Right lung (tissue), 5 donors: ENCODE data around the gene ARMC9. TPM values are rescaled to one million over a fixed set of nuclear protein-coding genes. Genes with fewer than 3 reads are reported as not detected.

Source experiments
- DNase-seq, 2 donors: peaks; one replicate each; pipeline ENCODE4 v3.0.0-alpha.2; 2013
- polyA plus RNA-seq, 5 donors: library from polyadenylated mRNA; unstranded; fragments of 120-200 nt; gene quantifications; one replicate each; pipeline versions ENCODE4 v1.2.1 to v1.2.3, GENCODE V29; 2013; ENCODE audit warnings: inconsistent platforms in 1 of 5, low replicate concordance in 1 of 5; ENCODE audit not compliant: insufficient read length in 5 of 5, insufficient read depth in 1 of 5

The ARMC9 gene
- polyA plus RNA-seq, 5 donors, result 11.3 to 14.8 (median 12.9) TPM

DNA sequence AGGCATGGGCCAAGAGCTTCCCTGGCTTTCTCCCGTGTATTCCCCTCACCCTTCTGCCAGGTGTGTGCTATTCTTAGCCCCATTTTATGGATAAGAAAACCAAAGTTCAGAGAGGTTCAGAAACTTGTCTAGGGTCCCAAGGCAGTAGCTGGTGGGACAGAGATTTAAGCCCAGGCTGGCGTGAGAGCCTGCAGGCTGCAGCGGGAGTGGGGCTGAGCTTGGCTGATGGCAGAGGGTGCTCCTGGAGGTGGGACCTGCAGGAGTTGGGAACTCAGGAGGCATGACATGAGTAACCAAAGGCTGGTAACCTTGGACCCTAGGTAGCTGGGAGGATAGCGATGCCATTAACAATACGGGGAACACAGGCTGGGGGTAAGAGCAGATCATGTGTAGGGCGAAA is 109.8 kb downstream of the ARMC9 start:
- DNase-seq, result no peak

DNA sequence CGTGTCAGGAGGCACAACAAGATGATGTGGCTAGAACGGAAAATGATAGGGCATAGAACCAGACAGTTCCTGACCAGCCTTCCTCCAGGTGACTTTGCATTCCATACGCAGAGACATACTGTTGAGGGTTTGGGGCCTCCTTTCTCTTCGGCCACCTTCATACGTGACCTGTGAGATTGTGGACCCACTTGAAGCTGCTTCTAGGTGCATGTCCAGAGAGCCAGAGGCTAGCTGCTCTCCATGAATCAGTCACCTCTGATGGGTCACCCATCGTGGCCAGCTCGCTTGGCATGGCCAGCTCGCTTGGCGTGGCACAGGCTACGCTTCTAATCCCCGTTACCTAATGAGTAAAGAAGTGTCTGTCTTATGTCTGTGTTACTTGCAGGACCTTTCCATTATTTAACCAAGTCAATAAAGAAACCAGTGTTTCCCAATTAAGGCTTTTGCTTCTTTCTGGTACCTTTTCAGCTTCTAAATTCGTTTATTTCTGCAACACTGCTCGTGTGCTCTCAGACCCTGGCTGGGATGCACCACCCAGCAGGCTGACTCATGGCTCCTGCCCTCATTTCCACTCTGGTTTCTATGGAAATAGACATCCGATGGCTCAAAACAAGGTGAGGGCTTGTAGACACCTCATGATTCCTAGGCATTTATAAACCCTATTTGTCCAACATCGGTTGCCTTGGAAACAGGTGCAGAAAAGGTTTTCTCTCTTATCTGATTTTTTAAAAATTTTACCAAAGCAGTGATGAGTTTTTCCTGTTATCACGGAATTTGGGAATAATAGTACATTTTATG is 110.4 kb downstream of the ARMC9 start:
- no peak for DNase-seq

DNA sequence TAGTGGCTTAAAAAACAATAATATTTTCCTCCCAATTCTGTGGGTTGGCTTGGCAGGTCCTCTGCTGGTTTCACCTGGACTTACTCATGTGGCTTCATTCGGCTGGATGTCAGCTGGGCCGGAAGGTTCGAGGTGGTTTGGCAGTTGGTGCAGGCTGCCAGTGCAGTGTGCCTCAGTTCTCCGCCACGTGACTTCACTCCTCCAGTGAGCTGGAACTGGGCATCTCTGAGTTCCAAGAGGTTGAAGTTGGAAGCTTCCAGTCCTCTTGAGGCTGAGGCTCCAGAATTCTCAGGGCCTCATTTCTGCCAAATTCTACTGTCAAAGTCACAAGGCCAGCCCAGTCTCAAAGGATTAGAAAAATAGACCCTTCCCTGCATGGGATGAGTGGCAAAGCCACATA is 113.6 kb downstream of the ARMC9 start:
- no peak for DNase-seq

DNA sequence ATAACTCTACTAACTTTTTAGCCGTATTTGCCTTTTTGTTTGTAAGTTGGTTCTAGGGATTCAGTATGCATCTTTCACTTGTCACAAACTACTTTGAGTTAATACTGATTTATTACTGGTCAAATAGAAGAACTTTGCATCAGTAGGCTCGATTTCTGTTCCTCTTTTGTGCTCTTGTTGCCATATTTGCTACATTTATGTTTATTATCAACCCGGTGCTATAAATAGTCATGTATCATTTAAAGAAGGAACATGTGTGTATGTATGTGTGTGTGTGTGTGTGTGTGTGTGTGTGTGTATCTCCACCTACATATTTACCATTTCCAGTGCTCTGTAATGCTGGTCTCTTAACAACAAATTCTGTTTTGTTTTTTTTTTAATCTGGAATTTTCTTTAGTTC is 117.5 kb downstream of the ARMC9 start:
- DNase-seq, result no peak

DNA sequence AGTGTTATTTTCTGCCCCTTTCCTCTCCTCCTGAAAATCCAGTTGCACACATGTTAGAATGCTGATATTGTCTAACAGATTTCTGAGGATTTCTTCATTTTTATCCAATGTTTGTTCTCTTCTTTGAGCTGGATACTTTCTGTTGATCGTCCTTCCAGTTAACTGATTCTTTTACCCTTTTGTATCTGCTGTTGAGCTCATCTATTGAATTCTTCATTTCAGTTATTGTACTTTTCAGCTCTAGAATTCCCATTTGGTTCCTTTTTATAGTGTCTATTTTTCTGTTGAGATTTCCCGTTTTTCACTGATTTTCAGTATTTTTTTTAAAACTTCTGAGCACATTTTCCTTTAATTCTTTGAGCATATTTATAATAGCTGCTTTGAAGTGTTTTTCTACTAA is 119.1 kb downstream of the ARMC9 start:
- DNase-seq, result no peak

DNA sequence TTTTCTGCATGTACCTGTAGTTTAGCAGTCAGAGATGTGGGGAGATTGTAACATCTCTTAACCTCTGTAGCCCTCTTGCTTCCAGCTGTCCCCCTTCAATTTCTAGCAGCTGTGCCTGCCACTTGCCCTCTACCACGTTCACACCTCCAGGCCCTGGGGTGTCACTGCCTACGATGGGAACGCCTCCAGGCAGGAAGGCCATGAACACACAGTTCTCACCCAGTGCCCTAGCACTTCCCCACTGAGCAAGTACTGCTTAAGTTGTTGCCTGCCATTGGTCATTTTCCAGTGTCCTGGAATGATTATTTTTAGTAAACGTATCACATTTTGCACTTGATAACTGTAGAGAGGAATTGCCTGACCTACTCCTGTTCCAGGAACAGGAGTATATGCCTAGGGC is 120.0 kb downstream of the ARMC9 start:
- DNase-seq, result no peak

DNA sequence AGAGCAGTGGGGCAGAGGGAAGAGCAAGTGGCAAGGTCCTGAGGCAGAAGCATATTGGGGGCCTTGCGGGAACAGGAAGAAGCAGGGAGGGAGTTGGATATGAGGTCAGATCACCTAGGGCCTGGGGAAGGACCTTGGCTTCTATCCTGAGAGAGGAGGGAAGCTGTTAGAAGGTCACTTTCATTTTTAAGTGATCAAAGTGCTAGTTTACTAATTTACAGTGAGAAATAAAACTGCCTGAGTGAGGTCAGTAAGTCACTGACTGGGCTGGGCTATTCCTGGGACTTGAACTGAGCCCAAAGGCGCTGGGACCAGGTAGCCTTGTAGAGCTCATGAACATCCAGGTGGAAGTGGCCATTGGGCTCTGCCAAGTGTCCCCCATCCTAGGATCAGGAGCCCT is 120.5 kb downstream of the ARMC9 start:
- no peak for DNase-seq

DNA sequence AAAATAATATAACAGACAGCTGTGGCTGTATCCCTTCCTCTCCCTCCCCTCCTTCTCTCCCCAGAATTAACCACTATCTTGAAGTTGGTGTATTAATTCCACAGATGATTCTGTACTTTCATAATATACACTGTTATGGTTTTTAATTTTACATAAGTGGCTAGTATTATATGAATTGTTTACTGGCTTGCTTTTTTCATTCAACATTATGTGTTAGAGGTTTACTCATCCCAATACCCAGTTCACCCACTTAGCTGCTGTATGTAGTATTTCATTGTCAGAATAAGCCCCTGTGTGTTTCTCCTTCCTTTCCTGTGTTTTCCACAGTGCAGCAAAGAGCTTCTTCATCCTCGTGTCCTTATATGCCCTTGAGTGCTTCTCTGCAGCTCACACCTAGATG is 121.4 kb downstream of the ARMC9 start:
- DNase-seq, result no peak

DNA sequence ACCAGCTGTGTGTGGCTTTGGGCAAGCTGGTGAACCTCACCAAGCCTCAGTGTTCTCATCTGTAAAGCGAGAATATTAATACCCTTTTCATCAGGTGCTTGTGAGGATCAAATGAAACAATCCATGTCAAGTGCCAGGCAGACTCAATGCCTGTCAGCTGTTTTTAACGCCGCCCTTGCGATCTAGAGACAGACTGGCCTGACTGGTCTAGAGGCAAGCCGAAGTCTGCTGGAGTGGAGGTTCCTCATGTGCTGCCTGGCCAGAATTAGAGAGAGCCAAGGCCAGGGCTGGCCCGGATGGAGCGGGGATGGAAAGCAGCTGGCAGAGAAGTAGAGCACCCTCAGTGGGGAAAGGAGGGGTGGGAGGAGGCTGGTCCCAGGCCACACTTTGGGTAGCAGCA is 122.6 kb downstream of the ARMC9 start:
- no peak for DNase-seq

DNA sequence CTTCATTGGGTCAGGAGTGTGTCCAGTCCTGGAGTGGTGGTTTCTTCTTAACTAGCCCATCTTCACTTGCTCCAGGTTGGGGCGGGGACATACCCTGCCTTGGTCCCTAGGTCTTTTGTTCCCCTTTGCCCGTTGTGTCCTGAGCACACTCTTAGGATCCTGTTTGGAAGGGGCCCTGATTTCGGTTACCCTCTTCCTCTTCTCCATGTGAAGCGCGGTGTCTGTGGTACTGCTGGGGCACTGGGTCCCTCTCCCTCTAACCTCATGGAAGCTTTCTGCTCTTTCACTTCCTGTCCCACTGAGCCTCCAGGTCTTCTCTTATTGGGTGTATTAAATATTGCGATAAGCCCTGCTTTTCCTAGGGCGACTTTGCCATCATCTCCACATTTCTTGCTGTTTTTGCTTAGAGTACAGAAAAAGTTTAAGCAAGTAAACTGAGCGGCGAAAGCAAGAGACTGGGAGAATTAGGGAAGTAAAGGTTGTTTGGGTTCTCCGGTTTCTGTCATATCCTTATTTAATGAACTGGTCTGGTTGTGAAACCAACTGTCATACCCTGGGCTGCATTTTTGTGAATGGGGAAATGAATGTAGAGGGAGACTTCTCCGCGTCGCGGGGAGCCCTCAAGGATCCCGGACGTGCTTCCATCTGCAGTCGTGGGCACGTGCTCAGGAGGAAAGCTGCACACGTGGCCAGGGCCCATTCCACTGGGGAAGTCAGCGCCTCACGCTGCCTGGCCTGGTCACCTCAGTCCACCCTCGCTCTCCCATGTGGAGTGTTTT is 123.3 kb downstream of the ARMC9 start:
- no peak for DNase-seq

DNA sequence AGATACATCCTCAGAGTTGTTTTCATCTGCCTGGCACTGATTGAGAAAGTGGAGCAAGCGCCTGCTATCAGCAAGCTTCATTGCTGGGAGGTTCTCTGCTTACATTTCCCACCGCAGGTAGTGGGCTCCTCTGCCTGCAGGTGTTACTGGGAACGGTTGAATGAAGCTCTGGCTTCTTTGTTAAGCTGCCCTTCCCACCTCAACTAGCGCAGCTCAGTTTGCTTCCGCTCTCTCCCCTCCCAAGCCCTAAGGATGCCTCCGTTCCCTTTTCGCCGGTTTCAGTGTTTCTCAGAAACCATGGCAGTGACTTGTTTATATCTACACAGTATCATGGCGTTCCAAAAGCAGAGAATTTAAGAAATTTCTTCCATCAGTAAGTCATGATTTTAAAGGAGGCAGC is 124.9 kb downstream of the ARMC9 start:
- DNase-seq, result no peak

DNA sequence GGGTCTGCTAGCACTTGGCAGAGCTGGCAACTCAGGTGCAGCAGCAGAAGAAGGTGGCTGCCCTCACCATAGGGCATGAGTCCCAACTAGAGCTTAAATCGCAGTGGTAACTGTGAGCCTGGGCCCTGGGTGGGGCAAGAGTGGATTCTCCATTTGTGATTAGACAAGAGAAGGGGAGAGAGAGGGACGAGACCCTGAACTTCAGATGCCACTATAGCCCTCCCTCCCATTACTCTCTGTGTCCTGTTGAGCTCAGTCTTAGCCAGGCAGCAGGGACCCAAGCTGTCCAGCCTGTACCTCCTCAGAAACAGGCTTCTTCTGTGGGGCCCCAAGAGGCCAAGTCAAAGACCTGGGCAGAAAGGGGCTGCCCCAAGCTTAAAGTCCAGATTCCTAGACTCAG is 127.4 kb downstream of the ARMC9 start:
- DNase-seq, result no peak

DNA sequence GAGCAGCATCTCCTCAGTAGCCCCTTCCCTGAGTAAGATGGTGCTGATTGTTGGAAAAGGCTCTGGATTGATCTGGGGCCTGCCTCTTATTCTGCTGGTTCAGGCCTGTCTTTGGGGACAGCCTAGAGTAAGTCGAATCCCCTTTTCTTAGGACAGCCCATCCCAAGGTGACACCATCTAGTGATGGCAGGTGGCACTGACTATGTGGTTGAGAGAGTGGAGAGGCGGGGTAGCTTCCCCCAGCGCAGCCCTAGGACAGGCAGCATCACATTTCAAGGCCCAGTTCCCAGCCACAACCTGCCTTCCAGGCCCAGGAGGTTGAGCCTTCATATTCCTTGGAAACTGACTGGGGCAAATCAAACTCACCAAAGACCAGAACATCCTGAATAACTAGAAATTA is 128.0 kb downstream of the ARMC9 start:
- no peak for DNase-seq

DNA sequence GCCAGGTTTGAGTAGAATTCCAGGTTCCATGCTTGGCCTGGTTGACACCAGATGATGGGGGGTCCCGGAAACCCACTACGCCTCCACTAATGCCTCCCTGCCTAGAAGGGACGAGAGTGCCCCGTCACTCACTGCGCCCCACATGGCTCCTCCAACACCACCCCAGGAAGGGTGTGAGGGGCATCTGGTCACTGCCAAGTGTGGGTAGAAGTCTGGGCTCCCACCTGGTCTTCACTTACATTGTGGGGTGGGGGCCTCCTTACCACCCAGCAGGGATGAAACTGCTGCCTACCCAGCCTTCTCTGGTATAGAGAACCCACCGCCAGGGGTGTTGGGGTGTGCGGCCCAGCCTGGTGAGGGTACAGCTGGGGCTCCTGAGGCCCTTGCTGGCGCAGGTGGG is 131.9 kb downstream of the ARMC9 start:
- no peak for DNase-seq

DNA sequence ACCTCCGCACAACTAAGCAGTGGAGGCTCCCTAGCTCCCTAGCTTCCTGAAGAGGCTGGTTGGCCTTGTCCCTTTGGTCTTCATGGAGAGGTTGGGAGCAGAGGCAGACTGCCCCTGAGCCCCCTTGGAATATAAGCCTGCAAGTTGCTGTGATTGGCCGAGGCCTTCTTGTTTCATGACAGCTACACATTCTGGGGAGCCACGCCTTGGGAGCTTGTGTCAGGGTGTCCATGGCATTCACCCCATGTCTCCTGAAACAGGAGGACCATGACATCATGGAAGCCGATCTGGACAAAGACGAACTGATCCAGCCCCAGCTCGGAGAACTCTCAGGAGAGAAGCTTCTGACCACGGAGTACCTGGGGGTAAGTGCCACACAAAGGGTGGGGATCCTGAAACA is 133.1 kb downstream of the ARMC9 start:
- DNase-seq, result no peak

DNA sequence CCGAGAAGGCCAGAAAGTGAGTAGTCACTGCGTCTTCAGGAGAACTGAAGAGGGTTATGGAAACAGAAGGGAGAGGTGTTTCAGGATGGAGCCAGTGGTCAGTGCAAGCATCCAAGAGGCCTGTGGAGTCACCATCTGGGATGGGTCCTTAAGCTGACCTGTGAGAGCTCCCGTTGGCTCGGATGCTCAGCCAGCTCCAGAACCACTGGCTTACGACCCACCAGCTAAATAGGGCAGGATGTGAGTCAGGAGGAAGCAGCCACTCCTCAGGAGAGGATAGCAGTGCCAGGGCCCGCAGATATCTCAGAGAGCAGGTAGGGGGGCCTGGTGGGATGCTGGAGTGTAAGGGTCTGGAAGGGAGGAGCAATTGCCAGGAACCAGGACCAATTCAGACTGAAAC is 134.0 kb downstream of the ARMC9 start:
- no peak for DNase-seq

DNA sequence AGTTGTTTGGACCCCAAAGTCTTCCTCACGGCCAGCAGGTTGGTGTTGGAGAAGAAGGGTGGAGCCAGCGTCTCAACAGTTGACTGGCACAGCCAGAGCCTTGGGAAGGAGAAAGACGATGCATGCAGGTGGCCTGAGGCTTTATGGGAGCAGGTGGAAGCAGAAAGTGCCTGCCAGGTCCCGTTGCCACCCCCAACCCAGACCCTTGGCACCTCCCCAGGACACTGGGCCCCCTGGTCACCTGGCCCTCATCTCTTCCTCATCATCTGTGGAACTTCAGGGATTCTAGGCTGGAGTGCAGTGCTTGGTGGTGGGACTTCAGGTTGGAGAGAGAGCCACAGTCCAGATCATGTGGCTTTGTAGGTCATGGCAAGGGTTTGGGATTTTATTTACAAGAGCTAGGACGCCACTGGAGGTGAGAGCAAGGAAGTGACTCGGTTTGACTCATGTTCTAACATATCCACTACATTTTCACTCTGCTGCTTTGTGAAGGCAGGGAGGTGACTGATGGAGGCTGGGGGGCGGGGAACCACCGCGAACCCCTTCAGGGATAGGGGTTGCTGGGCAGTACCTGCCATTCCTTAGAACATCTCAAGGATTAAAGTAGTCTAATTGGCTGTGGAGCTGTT is 134.6 kb downstream of the ARMC9 start:
- DNase-seq, result no peak

DNA sequence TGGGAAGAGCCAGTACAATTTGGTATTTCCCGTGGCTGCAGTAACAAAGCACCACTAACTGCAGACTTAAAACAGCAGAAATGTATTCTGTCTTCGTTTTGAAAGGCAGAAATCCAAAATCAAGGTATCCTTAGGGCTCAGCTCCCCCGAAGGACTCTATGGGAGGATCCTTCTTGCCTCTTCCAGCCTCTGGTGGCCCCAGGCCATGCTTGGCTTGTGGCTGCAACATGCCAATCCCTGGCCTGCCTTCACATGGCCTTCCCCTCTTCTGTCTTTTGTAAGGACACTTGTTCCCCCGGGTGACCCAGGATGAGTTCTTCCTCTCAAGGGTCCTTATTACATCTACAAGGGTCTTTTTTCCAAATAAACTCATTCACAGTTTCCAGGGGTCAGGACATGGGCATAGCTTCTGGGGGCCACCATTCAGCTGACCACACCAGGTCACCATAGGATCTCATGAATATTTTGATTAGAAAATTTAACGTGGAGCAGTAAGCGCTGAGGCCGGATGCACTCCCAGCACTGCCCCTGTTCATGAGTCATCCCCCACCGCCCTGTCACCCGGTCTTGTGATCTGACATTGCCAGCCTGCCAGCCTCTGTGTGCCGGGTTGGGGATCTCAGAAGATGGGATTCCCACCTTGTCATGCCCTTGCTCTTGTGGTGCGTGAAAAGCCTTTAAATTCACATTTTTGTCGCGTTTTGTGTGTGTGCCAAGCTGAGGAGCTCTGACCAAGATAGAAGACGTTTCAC is 135.9 kb downstream of the ARMC9 start:
- no peak for DNase-seq

DNA sequence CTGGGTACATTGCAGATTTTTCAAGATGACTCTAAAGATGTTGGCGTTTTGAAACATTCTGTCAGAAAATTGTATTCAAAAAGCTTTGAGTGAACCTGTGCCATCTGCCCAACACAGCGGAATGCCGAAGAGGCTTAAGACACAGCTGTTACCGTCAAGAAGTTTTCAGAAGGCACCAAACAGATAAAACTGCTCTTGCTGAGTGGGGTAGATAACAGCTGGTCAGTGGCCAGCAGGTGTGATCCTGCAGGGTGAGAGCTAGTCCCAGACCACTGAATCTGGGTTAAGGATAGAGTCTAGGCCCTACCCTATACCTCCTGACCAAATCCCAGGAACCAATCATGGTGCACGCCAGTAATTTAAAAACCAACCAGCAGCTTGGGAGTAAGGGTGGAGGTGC is 136.6 kb downstream of the ARMC9 start:
- DNase-seq, result no peak

DNA sequence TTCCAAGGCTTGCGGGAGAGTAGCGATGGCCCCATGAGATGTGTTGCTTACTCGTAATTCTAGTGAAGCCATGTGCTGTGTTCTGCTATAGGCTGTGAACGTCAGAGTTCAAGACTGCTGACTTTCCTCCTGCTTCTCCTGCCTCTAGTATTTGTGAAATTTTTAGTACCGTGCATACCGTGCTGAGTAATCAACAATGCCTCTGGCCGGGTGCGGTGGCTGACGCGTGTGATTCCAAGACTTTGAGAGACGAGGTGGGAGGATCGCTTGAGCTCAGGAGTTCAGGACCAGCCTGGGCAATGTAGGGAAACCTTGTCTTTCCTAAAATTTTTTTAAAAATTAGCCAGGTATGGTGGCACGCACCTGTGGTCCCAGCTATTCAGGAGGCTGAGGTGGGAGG is 137.2 kb downstream of the ARMC9 start:
- DNase-seq, result no peak

DNA sequence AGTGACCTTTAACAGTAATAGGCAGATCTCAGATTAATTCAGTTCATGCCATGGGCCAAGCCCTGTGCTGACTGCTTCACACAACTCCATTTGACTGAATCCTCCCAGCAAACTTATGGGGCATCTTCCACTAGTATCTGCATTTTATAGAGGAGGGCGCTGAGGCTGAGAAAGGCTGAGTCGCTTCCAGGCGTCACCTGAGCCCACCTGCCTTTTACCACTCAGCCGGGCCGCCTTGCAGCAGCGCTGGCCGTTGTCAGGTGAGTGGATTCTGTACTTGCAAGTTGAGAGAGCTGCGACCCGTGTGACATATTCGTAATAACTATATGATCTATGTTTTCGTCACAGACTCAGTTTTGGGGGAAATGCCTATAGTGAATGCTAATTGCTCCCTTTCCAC is 137.8 kb downstream of the ARMC9 start:
- DNase-seq, result no peak

DNA sequence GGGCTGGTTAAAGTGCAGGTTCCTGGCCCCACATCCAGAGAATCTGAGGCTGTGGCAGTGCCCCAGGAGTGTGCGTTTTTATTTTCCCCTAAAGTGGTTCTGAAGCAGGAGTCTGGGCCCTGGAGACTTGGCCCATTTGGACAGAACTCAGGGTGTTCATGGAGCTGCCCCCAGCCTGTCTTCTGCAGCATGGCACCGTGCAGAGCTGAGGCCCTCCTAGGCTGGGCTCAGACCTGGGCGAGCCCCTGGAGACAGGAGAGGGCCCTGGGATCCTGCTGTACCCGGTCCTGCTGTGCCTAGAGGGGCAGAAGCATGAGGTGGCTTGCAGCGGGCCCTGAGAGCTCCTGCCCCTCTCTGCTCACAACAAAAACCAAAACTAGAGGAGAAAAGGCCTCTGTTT is 138.3 kb downstream of the ARMC9 start:
- no peak for DNase-seq
